Gastroesophageal sphincter (tissue), 4 donors: ENCODE measurements around the gene KCNIP3. TPM values are rescaled to one million over a fixed set of nuclear protein-coding genes. Genes with fewer than 3 reads are reported as not detected.
A peak's percentile ranks its signal among the peaks of the same experiment; 100 is the strongest.

Source experiments
- ATAC-seq: fragments of 150-250 bp; one replicate; pipeline ENCODE4 v1.9.1; 2016; ENCODE audit warnings: mild to moderate bottlenecking, moderate library complexity
- H3K27ac ChIP-seq, 4 donors: fragments of 200-600 bp; sonication (generic) in 3 of 4; 1 replicate in 3 of 4; 2 replicates in 1 of 4; pipeline ENCODE4 v1.5.1; 2016 to 2019
- H3K27me3 ChIP-seq: fragments of 200-600 bp; sonication (generic); one replicate; pipeline ENCODE4 v1.5.1; 2019
- H3K36me3 ChIP-seq, 2 donors: fragments of 200-600 bp; sonication (generic); one replicate each; pipeline ENCODE4 v1.5.1; 2019; ENCODE audit warnings: control low read depth in 1 of 2
- H3K4me1 ChIP-seq, 3 donors: fragments of 200-600 bp; sonication (generic); 1 replicate in 2 of 3; 2 replicates in 1 of 3; pipeline ENCODE4 v1.5.1; 2016 to 2019; ENCODE audit warnings: control low read depth in 2 of 3
- H3K4me3 ChIP-seq, 2 donors: fragments of 200-600 bp; sonication (generic); one replicate each; pipeline ENCODE4 v1.5.1; 2019; ENCODE audit warnings: mild to moderate bottlenecking in 1 of 2, moderate library complexity in 1 of 2
- H3K9me3 ChIP-seq, 3 donors: fragments of 200-600 bp; sonication (generic); one replicate each; pipeline ENCODE4 v1.5.1; 2017 to 2019; ENCODE audit warnings: control low read depth in 2 of 3
- CTCF ChIP-seq, 4 experiments: fragments of 200-600 bp in 2 of 4; fragments of 450-650 bp in 2 of 4; sonication (generic) in 1 of 4; IDR thresholded peaks; one replicate each; pipeline ENCODE4 v1.5.1; 2017 to 2019; ENCODE audit warnings: antibody characterized with exemption in 4 of 4, mild to moderate bottlenecking in 2 of 4, moderate library complexity in 2 of 4
- EP300 ChIP-seq: sonication (generic); formaldehyde crosslinking; IDR thresholded peaks from one replicate; pipeline ENCODE4 v1.6.1; 2017; ENCODE audit warnings: antibody characterized with exemption, mild to moderate bottlenecking
- POLR2A ChIP-seq, 2 donors: fragments of 450-650 bp; IDR thresholded peaks; one replicate each; pipeline ENCODE4 v1.6.1; 2017; ENCODE audit warnings: antibody characterized with exemption in 2 of 2, mild to moderate bottlenecking in 2 of 2, moderate library complexity in 1 of 2
- POLR2AphosphoS5 ChIP-seq: sonication (generic); formaldehyde crosslinking; IDR thresholded peaks from one replicate; pipeline ENCODE4 v1.6.1; 2017; ENCODE audit warnings: antibody characterized with exemption
- WGBS, 2 donors: methylation state at CpG; one replicate each; pipeline ENCODE4 v1.1.5; 2018; ENCODE audit warnings: low coverage in 1 of 2; 5-methylcytosine and 5-hydroxymethylcytosine counted together
- total RNA-seq, 4 donors: library from RNA; depleted of rRNA; stranded (reverse); fragments of >200 nt; gene quantifications; one replicate each; pipeline ENCODE4 v1.1.0, GENCODE V29; 2016

The KCNIP3 gene
- total RNA-seq, 4 donors from 2014 or later, result 14.4 to 41.4 (median 20.0) TPM

- Histone ChIP-seq H3K9me3 (no peaks in the 10 kb centered on the region), H3K36me3 (peaks cover 0 to 33% of the 10 kb centered on the region in 2 donors), H3K27ac (no peak overlapping the region), H3K4me3 (no peak overlapping the region), H3K27me3 (peaks cover 3% of the 10 kb centered on the region), H3K4me1 (peaks cover 0 to 17% (median 14%) of the 10 kb centered on the region in 3 donors)
- no peak for TF ChIP-seq POLR2AphosphoS5
- TF ChIP-seq CTCF (IDR thresholded peaks at IDR 0.05), result no peak
- TF ChIP-seq EP300, result no peak
- TF ChIP-seq POLR2A (IDR thresholded peaks at IDR 0.05), result no peak
- WGBS, 2 donors, result no CpG with 5 or more reads among the region's 14 CpGs
- no peak for ATAC-seq
Observed at GRCh38 chr2:95382686-95383634, 85.8 kb downstream of the KCNIP3 start.

GRCh38 chr2:95383635-95384027, 86.5 kb downstream of the KCNIP3 start:
- Histone ChIP-seq H3K36me3 (peaks cover 0 to 26% of the 10 kb centered on the region in 2 donors), H3K9me3 (no peaks in the 10 kb centered on the region), H3K4me3 (no peak overlapping the region), H3K4me1 (peaks cover 0 to 18% (median 14%) of the 10 kb centered on the region in 3 donors), H3K27me3 (peaks cover 10% of the 10 kb centered on the region), H3K27ac (no peak overlapping the region)
- no peak for ATAC-seq
- 60 to 68% methylated on average over 1 to 3 of the region's 9 CpGs for WGBS, 2 donors
- no peak for TF ChIP-seq EP300
- no peak for TF ChIP-seq CTCF (IDR thresholded peaks at IDR 0.05)
- TF ChIP-seq POLR2AphosphoS5, result no peak
- TF ChIP-seq POLR2A (IDR thresholded peaks at IDR 0.05), result no peak

- TF ChIP-seq POLR2AphosphoS5 (no peak), POLR2A (IDR thresholded peaks at IDR 0.05) (no peak), EP300 (no peak), CTCF (IDR thresholded peaks at IDR 0.05) (no peak)
- Histone ChIP-seq H3K36me3 (peaks cover 0 to 20% of the 10 kb centered on the region in 2 donors), H3K4me3 (no peak overlapping the region), H3K27me3 (peaks cover 15% of the 10 kb centered on the region), H3K9me3 (no peaks in the 10 kb centered on the region), H3K27ac (peak overlapping the region in 3 of 4 donors; percentile 37 to 58 (median 46)), H3K4me1 (peaks cover 0 to 27% (median 17%) of the 10 kb centered on the region in 3 donors)
- WGBS, 2 donors, result no CpG with 5 or more reads among the region's 12 CpGs
- peak; percentile 70 for ATAC-seq
Observed at GRCh38 chr2:95384854-95385569, 87.9 kb downstream of the KCNIP3 start.

- Histone ChIP-seq H3K4me3 (no peak overlapping the region), H3K27me3 (peaks cover 19% of the 10 kb centered on the region), H3K4me1 (peaks cover 0 to 27% (median 17%) of the 10 kb centered on the region in 3 donors), H3K36me3 (peaks cover 0 to 19% of the 10 kb centered on the region in 2 donors), H3K27ac (peak overlapping the region in 3 of 4 donors; percentile 31 to 46 (median 35)), H3K9me3 (no peaks in the 10 kb centered on the region)
- no CpG with 5 or more reads among the region's 12 CpGs for WGBS, 2 donors
- no peak for TF ChIP-seq POLR2AphosphoS5
- TF ChIP-seq EP300, result no peak
- TF ChIP-seq POLR2A (IDR thresholded peaks at IDR 0.05), result no peak
- no peak for TF ChIP-seq CTCF (IDR thresholded peaks at IDR 0.05)
- ATAC-seq, result no peak
Observed at GRCh38 chr2:95385570-95385984, 88.4 kb downstream of the KCNIP3 start.
